Inferior parietal cortex (tissue), 1 donor: ENCODE results near the gene KLK1.
"Not testable (repeated sequence)": the region's sequence is repeated elsewhere in the genome, so short reads cannot be mapped to it uniquely, and the experiment has no call there.

Experiments used
- DNase-seq: peaks from one replicate; pipeline ENCODE4 v3.0.0-alpha.2; 2016; ENCODE audit errors: extremely low spot score

The KLK1 gene

DNA sequence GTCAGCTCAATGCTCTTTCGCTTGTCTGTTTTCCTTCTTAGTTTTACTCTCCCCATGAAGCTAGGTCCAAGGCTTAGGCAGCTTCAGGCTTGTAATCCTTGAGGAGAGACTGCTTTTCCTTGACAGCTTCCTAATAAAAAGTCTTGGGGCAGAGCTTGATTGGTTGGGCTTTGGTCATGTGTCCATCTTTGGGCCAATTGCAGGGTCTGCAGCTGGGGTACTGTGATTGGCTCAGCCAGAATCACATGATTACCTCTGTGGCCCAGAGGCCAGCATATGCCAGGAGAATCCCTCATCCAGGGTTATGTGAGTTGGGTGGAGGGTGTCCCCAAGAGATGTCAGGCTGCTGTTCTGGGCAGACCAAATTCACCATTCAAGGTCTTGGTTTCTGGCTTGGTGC, 8.1 kb downstream of the KLK1 start:
- no peak for DNase-seq

GRCh38 chr19:50814883-50815282, 8.7 kb downstream of the KLK1 start:
- no peak for DNase-seq

GRCh38 chr19:50812474-50812873, 11.1 kb downstream of the KLK1 start:
- no peak for DNase-seq

GRCh38 chr19:50811622-50812238, 11.9 kb downstream of the KLK1 start:
- not testable (repeated sequence) for DNase-seq

DNA sequence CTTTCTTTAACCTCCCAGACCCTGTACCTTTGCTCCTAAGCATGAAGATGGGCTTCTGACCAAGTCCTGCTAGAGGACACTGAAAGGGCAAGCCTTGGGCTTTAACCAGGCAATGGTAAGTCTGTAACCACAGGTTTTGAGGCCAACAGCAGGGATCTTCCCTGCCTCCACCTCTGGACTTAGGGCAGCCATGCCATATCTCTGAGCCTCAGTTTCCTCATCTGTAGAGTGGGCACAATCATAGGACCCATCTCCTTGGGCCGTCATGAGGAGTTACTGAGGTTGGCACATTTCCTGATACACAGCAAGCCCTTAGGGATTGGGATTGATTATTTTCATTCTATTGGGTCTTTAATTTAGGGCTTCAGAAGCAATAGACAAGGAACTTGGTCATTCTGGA, 14.7 kb downstream of the KLK1 start:
- DNase-seq = no peak

- DNase-seq = peak; percentile 97
These were observed 18.9 kb downstream of the KLK1 start for GRCh38 chr19:50804420-50805272.

- DNase-seq = no peak
These were observed 19.8 kb downstream of the KLK1 start for GRCh38 chr19:50803633-50804419.

GRCh38 chr19:50801107-50801506, 22.5 kb downstream of the KLK1 start:
- no peak for DNase-seq

GRCh38 chr19:50799547-50799851, 24.1 kb downstream of the KLK1 start:
- no peak for DNase-seq

GRCh38 chr19:50798659-50799546, 24.7 kb downstream of the KLK1 start:
- no peak for DNase-seq

- no peak for DNase-seq
These were observed 25.6 kb downstream of the KLK1 start for GRCh38 chr19:50797781-50798658.

DNA sequence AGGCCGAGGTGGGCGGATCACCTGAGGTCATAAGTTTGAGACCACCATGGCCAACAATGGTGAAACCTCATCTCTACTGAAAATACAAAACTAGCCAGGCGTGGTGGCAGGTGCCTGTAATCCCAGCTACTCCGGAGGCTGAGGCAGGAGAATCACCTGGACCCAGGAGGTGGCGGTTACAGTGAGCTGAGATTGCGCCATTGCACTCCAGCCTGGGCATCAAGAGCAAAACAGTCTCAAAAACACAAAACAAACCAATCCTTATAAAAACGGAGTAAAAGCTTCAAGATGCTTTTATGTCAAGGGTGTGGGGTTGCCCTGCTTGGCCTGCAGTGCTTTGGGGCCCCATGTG, 26.2 kb downstream of the KLK1 start:
- DNase-seq = no peak

- DNase-seq = no peak
These were observed 26.8 kb downstream of the KLK1 start for GRCh38 chr19:50796634-50797428.

DNA sequence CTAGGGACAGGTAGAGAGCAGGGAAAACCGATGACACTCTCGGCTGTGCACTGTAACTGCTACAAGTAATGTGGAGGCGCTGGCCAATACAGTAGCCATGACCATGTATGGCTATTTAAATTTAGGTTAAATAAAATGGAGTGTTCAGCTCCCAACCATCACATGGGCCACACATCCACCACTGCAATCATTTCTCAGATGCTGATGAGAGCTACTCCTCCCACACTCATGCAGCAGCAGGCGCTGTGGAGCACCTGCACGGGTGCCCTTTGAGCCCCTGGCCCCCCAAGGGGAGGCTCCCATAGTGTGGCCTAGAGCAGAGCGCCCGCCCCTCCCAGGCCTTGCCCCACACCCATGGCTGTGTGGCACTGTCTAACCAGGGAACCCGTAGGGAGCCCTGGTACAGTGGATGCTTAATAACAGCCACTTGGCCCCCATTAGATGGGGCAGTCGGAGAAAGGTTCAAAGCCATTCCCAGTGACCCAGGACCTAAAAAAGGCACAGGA, 27.4 kb downstream of the KLK1 start:
- DNase-seq = no peak

- no peak for DNase-seq
These were observed 27.9 kb downstream of the KLK1 start for GRCh38 chr19:50795664-50796073.

DNA sequence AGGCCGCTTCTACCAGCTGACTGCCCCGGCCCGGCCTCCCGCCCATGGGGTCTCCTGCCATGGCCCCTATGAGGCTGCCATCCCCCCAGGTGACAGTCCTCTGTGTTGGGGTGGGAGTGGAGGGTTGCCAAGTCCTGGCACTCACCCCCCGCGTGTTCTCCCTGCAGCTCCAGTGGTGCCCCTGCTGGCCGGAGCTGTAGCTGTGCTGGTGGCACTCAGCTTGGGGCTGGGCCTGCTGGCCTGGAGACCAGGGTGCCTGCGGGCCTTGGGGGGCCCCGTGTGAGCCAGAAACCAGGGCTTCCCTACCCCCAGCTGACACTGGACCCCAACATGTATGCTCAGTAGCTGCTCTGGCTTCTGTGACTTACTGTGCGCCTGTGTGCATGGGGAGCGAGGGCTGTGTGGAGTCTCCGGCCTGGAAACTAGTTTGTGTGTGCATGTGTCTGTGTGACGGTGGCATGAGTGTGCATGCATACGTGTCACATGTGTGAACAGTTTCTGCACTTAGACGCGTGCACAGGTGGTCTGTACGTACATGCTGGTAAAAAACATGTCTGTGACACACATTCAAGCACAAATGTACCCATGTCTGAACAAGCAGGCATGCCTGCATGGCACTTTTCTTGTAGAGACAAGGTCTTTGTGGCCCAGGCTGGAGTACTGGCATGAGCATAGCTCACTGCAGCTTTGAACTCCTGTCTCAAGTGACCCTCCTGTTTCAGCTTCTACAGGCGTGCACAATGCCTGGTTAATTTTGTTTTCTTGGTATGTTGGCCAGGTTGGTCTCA, 28.5 kb downstream of the KLK1 start:
- DNase-seq = no peak

GRCh38 chr19:50794074-50794875, 29.3 kb downstream of the KLK1 start:
- DNase-seq = no peak

DNA sequence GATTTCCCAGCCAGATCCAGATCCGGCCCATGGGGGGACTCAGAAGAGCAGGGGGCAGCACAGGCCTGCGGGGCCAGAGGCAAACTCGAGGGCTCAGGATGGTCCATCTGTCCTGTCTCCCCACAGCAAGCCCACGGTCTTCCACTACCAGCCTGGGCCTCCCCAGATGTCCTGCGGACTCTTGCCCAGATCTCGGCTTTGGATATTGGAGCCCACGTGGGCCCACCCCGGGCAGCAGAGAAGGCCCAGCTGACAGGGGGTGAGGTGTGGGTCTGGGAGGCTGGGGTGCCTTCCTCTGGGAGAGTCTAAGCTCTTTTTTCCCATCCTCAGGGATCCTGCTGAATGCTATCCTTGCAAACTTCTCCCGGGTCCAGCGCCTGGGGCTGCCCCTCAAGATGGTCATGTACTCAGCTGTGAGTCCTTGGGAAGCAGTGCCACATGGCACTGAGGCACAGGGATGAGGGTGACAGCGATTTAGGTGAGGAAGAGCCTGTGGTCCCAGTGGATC, 30.0 kb downstream of the KLK1 start:
- DNase-seq = no peak
